Left ventricle myocardium inferior (tissue), 1 donor: ENCODE data around the gene LRRC72. TPM values are rescaled to one million over a fixed set of nuclear protein-coding genes. Genes with fewer than 3 reads are reported as not detected.

ENCODE experiments used
- DNase-seq: peaks from one replicate; pipeline ENCODE4 v3.0.0-alpha.2; 2020
- H3K27ac ChIP-seq: fragments of 200-600 bp; replicated peaks from 2 replicates; pipeline ENCODE4 v1.8.0; 2021
- H3K27me3 ChIP-seq: fragments of 200-600 bp; 2 replicates; pipeline ENCODE4 v1.8.0; 2021; ENCODE audit warnings: low read depth
- H3K36me3 ChIP-seq: fragments of 200-600 bp; 2 replicates; pipeline ENCODE4 v1.8.0; 2021
- H3K4me1 ChIP-seq: fragments of 200-600 bp; 2 replicates; pipeline ENCODE4 v1.8.0; 2021
- H3K4me3 ChIP-seq: fragments of 200-600 bp; 2 replicates; pipeline ENCODE4 v1.8.0; 2021; ENCODE audit warnings: mild to moderate bottlenecking, moderate library complexity
- H3K9me3 ChIP-seq: fragments of 200-600 bp; replicated peaks from 2 replicates; pipeline ENCODE4 v1.8.0; 2021
- intact Hi-C: fragments of 100-400 bp; cut with micrococcal nuclease; formaldehyde crosslinking; loops from one replicate; pipeline ENCODE4 v1.11.0; 2022
- total RNA-seq: library from RNA; stranded (reverse); fragmentation: NEBNext Ultra II Directional; extraction: Animal tissue kit (Norgen Biotek cat#: 25700); gene quantifications from one replicate; pipeline ENCODE4 v1.2.1, GENCODE V29; 2021
- TF ChIP-seq, protein P1 (sequence below): fragments of 200-600 bp; IDR thresholded peaks from 2 replicates; pipeline ENCODE4 v1.8.0; 2021; ENCODE audit warnings: antibody characterized with exemption, mild to moderate bottlenecking, borderline replicate concordance
- donor health status: DM: no; HTN: yes; CAD: no; lungs with severe emphysema.

LRRC72 gene
- total RNA-seq, 1 donor from 2014 or later = not detected

DNA sequence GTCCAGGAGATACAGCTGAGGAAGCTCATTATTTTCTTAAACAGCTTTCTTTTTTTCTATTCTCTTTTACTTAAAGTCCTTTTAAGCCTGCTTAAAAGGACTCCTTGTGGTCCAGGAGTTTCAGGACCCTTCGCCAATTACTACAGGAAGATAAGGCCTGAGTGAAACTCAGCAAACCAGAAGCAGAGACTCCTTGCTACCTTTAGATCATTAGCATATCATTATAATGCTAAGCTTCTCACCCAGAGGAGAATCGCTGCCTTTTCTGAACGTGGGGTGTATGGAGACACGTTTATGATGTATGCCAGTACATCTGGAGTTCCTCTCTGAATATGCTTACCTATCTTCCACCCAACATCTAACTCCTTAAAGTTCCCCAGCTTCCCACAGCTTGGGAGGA is 71.4 kb downstream of the LRRC72 start:
- H3K27me3 ChIP-seq = no peaks in the 10 kb centered on the region
- intact Hi-C loops = no loop called here
- no peaks in the 10 kb centered on the region for H3K9me3 ChIP-seq
- H3K4me1 ChIP-seq = no peaks in the 10 kb centered on the region
- H3K27ac ChIP-seq = no peak overlapping the region
- H3K36me3 ChIP-seq = peaks cover 59% of the 10 kb centered on the region
- no peak for DNase-seq
- H3K4me3 ChIP-seq = no peak overlapping the region
- TF ChIP-seq, protein P1, sequence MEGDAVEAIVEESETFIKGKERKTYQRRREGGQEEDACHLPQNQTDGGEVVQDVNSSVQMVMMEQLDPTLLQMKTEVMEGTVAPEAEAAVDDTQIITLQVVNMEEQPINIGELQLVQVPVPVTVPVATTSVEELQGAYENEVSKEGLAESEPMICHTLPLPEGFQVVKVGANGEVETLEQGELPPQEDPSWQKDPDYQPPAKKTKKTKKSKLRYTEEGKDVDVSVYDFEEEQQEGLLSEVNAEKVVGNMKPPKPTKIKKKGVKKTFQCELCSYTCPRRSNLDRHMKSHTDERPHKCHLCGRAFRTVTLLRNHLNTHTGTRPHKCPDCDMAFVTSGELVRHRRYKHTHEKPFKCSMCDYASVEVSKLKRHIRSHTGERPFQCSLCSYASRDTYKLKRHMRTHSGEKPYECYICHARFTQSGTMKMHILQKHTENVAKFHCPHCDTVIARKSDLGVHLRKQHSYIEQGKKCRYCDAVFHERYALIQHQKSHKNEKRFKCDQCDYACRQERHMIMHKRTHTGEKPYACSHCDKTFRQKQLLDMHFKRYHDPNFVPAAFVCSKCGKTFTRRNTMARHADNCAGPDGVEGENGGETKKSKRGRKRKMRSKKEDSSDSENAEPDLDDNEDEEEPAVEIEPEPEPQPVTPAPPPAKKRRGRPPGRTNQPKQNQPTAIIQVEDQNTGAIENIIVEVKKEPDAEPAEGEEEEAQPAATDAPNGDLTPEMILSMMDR = no peak

DNA sequence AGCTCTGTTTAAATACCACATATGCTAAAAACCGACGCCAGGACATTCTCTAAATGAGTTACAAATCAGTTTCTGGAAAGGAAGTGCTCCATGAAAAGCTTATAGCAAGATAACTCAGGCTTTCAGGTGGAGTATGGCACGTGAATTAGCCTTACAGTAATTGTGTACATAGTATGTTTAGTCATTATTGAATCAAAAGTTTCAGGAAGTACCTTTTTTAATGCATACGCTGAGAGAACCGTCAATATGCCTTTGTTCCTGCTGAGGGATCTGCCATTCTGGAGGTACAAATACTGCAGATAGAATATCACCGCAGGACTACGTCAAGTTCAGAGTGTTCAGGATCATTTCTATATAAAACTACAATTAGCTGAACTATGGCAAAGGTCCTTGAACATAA is 73.2 kb downstream of the LRRC72 start:
- no peaks in the 10 kb centered on the region for H3K4me1 ChIP-seq
- peaks cover 77% of the 10 kb centered on the region for H3K36me3 ChIP-seq
- no peak overlapping the region for H3K27ac ChIP-seq
- TF ChIP-seq, protein P1 = no peak
- intact Hi-C loops = loop anchor here (10.0 kb wide), 1 partner anchor 315 kb away; no protein-coding TSS in a partner anchor
- H3K27me3 ChIP-seq = no peaks in the 10 kb centered on the region
- DNase-seq = no peak
- H3K4me3 ChIP-seq = no peak overlapping the region
- no peaks in the 10 kb centered on the region for H3K9me3 ChIP-seq

DNA sequence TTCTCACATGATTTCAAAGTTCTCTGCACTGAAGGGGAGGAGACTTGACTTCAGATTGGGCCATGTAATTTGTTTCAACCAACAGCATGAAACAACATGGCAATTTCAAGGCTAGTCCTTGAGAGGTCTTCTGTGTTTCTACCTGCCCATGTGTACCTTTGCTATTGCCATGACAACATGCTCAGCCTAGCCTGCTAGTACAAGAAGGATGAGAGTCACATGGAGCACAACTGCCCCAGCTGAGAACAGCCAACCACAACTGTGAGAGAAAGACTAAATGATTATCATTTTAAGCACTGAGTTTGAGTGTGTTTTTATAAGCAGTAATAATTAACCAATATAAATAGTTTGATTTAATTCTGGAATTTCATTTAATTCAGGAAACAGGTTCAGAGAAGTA is 77.0 kb downstream of the LRRC72 start:
- intact Hi-C loops = loop anchor here (10.0 kb wide), 1 partner anchor 311 kb away; no protein-coding TSS in a partner anchor
- no peaks in the 10 kb centered on the region for H3K4me1 ChIP-seq
- no peak overlapping the region for H3K4me3 ChIP-seq
- TF ChIP-seq, protein P1 = no peak
- H3K27ac ChIP-seq = no peak overlapping the region
- H3K36me3 ChIP-seq = peaks cover 98% of the 10 kb centered on the region
- H3K27me3 ChIP-seq = no peaks in the 10 kb centered on the region
- no peak for DNase-seq
- H3K9me3 ChIP-seq = no peaks in the 10 kb centered on the region

DNA sequence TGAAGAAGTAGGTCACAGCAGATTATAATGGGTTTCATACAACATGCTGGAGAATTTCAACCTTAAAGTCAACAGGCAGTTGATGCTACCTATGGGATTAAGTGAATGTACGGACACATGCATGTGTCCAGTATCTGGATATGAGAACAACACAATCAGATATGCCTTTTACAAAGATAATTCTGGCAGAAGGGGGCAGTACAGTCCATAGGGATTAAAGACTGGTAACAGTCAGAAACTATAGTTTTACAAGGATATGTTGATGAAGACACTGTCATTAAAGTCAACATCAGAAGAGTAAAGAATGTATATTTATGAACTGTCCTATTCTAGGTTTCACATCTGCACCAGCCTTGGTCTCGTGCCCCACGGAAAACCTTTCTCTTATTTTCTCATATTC is 77.4 kb downstream of the LRRC72 start:
- peaks cover 98% of the 10 kb centered on the region for H3K36me3 ChIP-seq
- intact Hi-C loops = loop anchor here (10.0 kb wide), 1 partner anchor 311 kb away; no protein-coding TSS in a partner anchor
- no peak for DNase-seq
- TF ChIP-seq, protein P1 = peak; percentile 35
- H3K9me3 ChIP-seq = no peaks in the 10 kb centered on the region
- H3K27ac ChIP-seq = no peak overlapping the region
- no peaks in the 10 kb centered on the region for H3K4me1 ChIP-seq
- no peak overlapping the region for H3K4me3 ChIP-seq
- no peaks in the 10 kb centered on the region for H3K27me3 ChIP-seq

DNA sequence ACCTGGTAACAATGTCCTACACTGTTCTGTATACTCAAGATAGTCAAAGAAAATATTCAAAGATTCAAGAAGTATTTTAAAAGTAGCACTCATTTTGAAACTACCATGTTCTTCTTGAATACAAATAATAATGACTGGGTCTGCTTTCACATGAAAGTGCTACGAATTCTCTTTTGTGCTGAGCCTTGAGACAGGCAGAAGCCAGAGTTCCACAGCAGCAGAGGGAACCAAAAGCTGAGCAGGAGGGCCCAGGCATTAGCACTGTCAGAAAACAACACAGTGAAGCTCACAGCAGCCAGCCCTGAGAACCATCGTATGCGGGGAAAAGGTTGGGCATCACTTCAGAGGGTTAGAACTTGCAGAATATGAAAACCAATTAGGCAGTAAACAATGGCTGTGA is 80.1 kb downstream of the LRRC72 start:
- Histone ChIP-seq H3K9me3 (no peaks in the 10 kb centered on the region), H3K27me3 (no peaks in the 10 kb centered on the region), H3K4me3 (no peak overlapping the region), H3K27ac (no peak overlapping the region), H3K4me1 (no peaks in the 10 kb centered on the region), H3K36me3 (peaks cover 99% of the 10 kb centered on the region)
- TF ChIP-seq, protein P1 = no peak
- no peak for DNase-seq
- intact Hi-C loops = loop anchor here (10.0 kb wide), 1 partner anchor 308 kb away; no protein-coding TSS in a partner anchor
